Measurements from ENCODE around the gene MALAT1. TPM values are rescaled to one million over a fixed set of nuclear protein-coding genes. Genes with fewer than 3 reads are reported as not detected.

The MALAT1 gene
- total RNA-seq, 1 experiment from 2014 or later, result 6,000 TPM

DNA sequence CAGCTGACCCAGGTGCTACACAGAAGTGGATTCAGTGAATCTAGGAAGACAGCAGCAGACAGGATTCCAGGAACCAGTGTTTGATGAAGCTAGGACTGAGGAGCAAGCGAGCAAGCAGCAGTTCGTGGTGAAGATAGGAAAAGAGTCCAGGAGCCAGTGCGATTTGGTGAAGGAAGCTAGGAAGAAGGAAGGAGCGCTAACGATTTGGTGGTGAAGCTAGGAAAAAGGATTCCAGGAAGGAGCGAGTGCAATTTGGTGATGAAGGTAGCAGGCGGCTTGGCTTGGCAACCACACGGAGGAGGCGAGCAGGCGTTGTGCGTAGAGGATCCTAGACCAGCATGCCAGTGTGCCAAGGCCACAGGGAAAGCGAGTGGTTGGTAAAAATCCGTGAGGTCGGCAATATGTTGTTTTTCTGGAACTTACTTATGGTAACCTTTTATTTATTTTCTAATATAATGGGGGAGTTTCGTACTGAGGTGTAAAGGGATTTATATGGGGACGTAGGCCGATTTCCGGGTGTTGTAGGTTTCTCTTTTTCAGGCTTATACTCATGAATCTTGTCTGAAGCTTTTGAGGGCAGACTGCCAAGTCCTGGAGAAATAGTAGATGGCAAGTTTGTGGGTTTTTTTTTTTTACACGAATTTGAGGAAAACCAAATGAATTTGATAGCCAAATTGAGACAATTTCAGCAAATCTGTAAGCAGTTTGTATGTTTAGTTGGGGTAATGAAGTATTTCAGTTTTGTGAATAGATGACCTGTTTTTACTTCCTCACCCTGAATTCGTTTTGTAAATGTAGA lies 1.7 kb downstream of the MALAT1 start:
- ATAC-seq (no peak), DNase-seq (ENCODE audit: low read depth, low spot score) (no peak)
- Histone ChIP-seq H3K36me3 (ENCODE audit: control insufficient read depth in 1 of 2, insufficient read depth in 2 of 2, low read length in 2 of 2) (peaks cover 44 to 61% of the 10 kb centered on the region in 2 experiments), H4K20me1 (ENCODE audit: insufficient read depth) (peaks cover 61% of the 10 kb centered on the region), H3K27ac (ENCODE audit: low read depth, low read length) (peak overlapping the region; percentile 98), H3K9me2 (ENCODE audit: insufficient read depth) (no peaks in the 10 kb centered on the region), H3K27me3 (ENCODE audit: insufficient read depth, low read length) (no peaks in the 10 kb centered on the region), H3K9ac (ENCODE audit: low read length) (peak overlapping the region; percentile 93), H3K4me1 (ENCODE audit: control insufficient read depth in 1 of 2, insufficient read depth in 2 of 2, low read length in 2 of 2) (peaks cover 49 to 87% of the 10 kb centered on the region in 2 experiments), H3K9me3 (ENCODE audit: control insufficient read depth in 1 of 2, insufficient read depth in 1 of 2, low read depth in 1 of 2, low read length in 2 of 2) (no peaks in the 10 kb centered on the region), H2AFZ (ENCODE audit: low read depth, low read length, poor library complexity, severe bottlenecking) (no peak overlapping the region), H3K79me2 (ENCODE audit: insufficient read depth, low read length) (peaks cover 92% of the 10 kb centered on the region), H3K4me2 (ENCODE audit: low read length) (peak overlapping the region; percentile 85), H3K4me3 (replicated peaks in 1 of 2; ENCODE audit: low read depth in 1 of 2, low read length in 2 of 2) (peak overlapping the region; percentile 57 to 79)
- CTCF ChIA-PET, result interaction anchor here (2.3 kb wide), 1 partner anchor 32 kb away, joined by 7 read pairs; no protein-coding TSS in a partner anchor
- POLR2A ChIA-PET, result interaction anchor here (0.7 to 26.7 kb wide), 25 partner anchors 7 to 183 kb away, joined by 3 to 1499 read pairs (median 4); partner anchors contain the start of genes DPF2, EHBP1L1, NEAT1 and PCNX3
- RAD21 ChIA-PET (ENCODE audit: low non-redundant PET in 1 of 2, low total read pairs in 2 of 2, uncharacterized antibody in 2 of 2, unreplicated experiment in 2 of 2), result interaction anchor here (1.1 to 5.1 kb wide), 2 partner anchors 28 to 29 kb away, joined by 3 to 27 read pairs; no protein-coding TSS in a partner anchor
- TF ChIP-seq, protein P1, sequence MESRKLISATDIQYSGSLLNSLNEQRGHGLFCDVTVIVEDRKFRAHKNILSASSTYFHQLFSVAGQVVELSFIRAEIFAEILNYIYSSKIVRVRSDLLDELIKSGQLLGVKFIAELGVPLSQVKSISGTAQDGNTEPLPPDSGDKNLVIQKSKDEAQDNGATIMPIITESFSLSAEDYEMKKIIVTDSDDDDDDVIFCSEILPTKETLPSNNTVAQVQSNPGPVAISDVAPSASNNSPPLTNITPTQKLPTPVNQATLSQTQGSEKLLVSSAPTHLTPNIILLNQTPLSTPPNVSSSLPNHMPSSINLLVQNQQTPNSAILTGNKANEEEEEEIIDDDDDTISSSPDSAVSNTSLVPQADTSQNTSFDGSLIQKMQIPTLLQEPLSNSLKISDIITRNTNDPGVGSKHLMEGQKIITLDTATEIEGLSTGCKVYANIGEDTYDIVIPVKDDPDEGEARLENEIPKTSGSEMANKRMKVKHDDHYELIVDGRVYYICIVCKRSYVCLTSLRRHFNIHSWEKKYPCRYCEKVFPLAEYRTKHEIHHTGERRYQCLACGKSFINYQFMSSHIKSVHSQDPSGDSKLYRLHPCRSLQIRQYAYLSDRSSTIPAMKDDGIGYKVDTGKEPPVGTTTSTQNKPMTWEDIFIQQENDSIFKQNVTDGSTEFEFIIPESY (IDR thresholded peaks at IDR 0.05; ENCODE audit: extremely low read depth, insufficient replicate concordance, low read length), result peak; percentile 20
- TF ChIP-seq RAD21 (IDR thresholded peaks at IDR 0.05; ENCODE audit: low read depth) (no peak), JUND (IDR thresholded peaks at IDR 0.05) (no peak), ELF1 (IDR thresholded peaks at IDR 0.05; ENCODE audit: borderline replicate concordance, low read depth) (no peak), EZH2phosphoT487 (IDR thresholded peaks at IDR 0.05; ENCODE audit: borderline replicate concordance) (no peak), EGR1 (IDR thresholded peaks at IDR 0.05; ENCODE audit: low read depth) (no peak), EZH2 (IDR thresholded peaks at IDR 0.05) (no peak), POLR2AphosphoS5 (IDR thresholded peaks at IDR 0.05; ENCODE audit: low read depth, low read length) (peak; percentile 97), POLR2A (IDR thresholded peaks at IDR 0.05; ENCODE audit: borderline replicate concordance, extremely low read depth, insufficient read depth, insufficient read length) (peak; percentile 95), ZNF274 (IDR thresholded peaks at IDR 0.05; ENCODE audit: low read depth, low read length) (no peak)
- intact Hi-C loops (cut with micrococcal nuclease), result no loop called here
- BruUV-seq (replicated peaks), result no TSS peak

All from HCT116 (cell line).